ENCODE data around the gene MESD. TPM values are rescaled to one million over a fixed set of nuclear protein-coding genes. Genes with fewer than 3 reads are reported as not detected.

MESD gene
- polyA plus RNA-seq, 1 donor from 2014 or later, result 16.3 TPM

GRCh38 chr15:81016489-81017068, 27.0 kb upstream of the MESD start:
- Histone ChIP-seq H3K4me2 (ENCODE audit: low read length) (no peak overlapping the region), H2AFZ (ENCODE audit: low read depth, low read length) (no peak overlapping the region), H4K20me1 (ENCODE audit: insufficient read depth) (no peaks in the 10 kb centered on the region), H3F3A (ENCODE audit: insufficient read depth, low read length, poor library complexity, severe bottlenecking) (no peaks in the 10 kb centered on the region), H3K27me3 (ENCODE audit: insufficient read depth, low read depth, low read length) (no peaks in the 10 kb centered on the region), H3K4me3 (ENCODE audit: low read length) (no peak overlapping the region), H3K9me3 (ENCODE audit: low read length) (no peaks in the 10 kb centered on the region), H3K79me2 (replicated peaks; ENCODE audit: insufficient read depth, low read length) (no peaks in the 10 kb centered on the region), H3K27ac (ENCODE audit: low read length) (no peak overlapping the region), H3K36me3 (ENCODE audit: insufficient read depth, low read length) (no peaks in the 10 kb centered on the region), H3K9ac (ENCODE audit: low read length) (no peak overlapping the region), H3K9me2 (ENCODE audit: insufficient read depth, low read length) (no peaks in the 10 kb centered on the region)
- no peak for TF ChIP-seq MXI1 (conservative IDR thresholded peaks at IDR 0.05; ENCODE audit: poor library complexity, severe bottlenecking)

- H3K4me2 ChIP-seq (ENCODE audit: low read length), result no peak overlapping the region
- H3K36me3 ChIP-seq (ENCODE audit: insufficient read depth, low read length), result no peaks in the 10 kb centered on the region
- H4K20me1 ChIP-seq (ENCODE audit: insufficient read depth), result no peaks in the 10 kb centered on the region
- H3K9me2 ChIP-seq (ENCODE audit: insufficient read depth, low read length), result no peaks in the 10 kb centered on the region
- no peaks in the 10 kb centered on the region for H3K79me2 ChIP-seq (replicated peaks; ENCODE audit: insufficient read depth, low read length)
- no peaks in the 10 kb centered on the region for H3K9me3 ChIP-seq (ENCODE audit: low read length)
- H3K27me3 ChIP-seq (ENCODE audit: insufficient read depth, low read depth, low read length), result no peaks in the 10 kb centered on the region
- H3F3A ChIP-seq (ENCODE audit: insufficient read depth, low read length, poor library complexity, severe bottlenecking), result no peaks in the 10 kb centered on the region
- no peak overlapping the region for H3K4me3 ChIP-seq (ENCODE audit: low read length)
- H2AFZ ChIP-seq (ENCODE audit: low read depth, low read length), result no peak overlapping the region
- no peak overlapping the region for H3K27ac ChIP-seq (ENCODE audit: low read length)
- no peak overlapping the region for H3K9ac ChIP-seq (ENCODE audit: low read length)
- no peak for TF ChIP-seq REST (IDR thresholded peaks at IDR 0.05; ENCODE audit: borderline replicate concordance)
- no peak for TF ChIP-seq TAF1 (IDR thresholded peaks at IDR 0.05; ENCODE audit: low read depth)
- no peak for TF ChIP-seq POLR2AphosphoS5 (IDR thresholded peaks at IDR 0.05)
- no peak for TF ChIP-seq EP300 (conservative IDR thresholded peaks at IDR 0.05; ENCODE audit: poor library complexity, severe bottlenecking)
- no peak for TF ChIP-seq CTCF (IDR thresholded peaks at IDR 0.05; ENCODE audit: poor library complexity, severe bottlenecking)
- no peak for TF ChIP-seq RAD21 (conservative IDR thresholded peaks at IDR 0.05)
- TF ChIP-seq MXI1 (conservative IDR thresholded peaks at IDR 0.05; ENCODE audit: poor library complexity, severe bottlenecking), result no peak
- no peak for TF ChIP-seq SMC3 (conservative IDR thresholded peaks at IDR 0.05; ENCODE audit: poor library complexity)
- no peak for TF ChIP-seq EZH2 (IDR thresholded peaks at IDR 0.05; ENCODE audit: borderline replicate concordance, insufficient read depth, low read length, poor library complexity, severe bottlenecking)
These were observed 26.2 kb upstream of the MESD start for GRCh38 chr15:81015621-81016488.
